ENCODE measurements around the gene CFTR.

DNA sequence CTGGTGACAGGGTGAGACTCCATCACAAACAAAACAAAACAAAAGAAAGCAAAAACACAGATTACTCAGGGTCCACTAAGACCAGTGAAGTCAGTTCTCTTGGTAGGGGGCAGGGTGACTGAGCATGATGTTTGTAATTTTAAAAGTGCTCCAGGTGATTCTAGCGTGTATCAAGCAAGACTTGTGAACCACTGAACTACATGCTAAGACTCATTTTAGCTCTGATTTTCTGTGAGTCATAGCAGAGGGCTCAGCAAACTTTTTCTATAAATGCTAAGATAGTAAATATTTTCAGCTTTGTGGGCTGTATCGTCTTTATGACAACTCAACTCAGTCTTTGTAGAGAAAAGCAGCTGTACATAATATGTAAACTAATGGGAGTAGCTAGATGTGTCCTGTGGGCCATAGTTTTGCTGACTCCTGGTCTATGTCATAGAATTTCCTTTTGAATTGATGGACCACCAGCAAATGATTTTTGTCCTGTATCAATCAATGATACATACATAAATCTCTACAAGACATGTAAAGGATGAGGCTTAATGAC lies 141.3 kb downstream of the CFTR start:
- TF ChIP-seq, protein P1, sequence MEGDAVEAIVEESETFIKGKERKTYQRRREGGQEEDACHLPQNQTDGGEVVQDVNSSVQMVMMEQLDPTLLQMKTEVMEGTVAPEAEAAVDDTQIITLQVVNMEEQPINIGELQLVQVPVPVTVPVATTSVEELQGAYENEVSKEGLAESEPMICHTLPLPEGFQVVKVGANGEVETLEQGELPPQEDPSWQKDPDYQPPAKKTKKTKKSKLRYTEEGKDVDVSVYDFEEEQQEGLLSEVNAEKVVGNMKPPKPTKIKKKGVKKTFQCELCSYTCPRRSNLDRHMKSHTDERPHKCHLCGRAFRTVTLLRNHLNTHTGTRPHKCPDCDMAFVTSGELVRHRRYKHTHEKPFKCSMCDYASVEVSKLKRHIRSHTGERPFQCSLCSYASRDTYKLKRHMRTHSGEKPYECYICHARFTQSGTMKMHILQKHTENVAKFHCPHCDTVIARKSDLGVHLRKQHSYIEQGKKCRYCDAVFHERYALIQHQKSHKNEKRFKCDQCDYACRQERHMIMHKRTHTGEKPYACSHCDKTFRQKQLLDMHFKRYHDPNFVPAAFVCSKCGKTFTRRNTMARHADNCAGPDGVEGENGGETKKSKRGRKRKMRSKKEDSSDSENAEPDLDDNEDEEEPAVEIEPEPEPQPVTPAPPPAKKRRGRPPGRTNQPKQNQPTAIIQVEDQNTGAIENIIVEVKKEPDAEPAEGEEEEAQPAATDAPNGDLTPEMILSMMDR (IDR thresholded peaks at IDR 0.05) = no peak
- TF ChIP-seq POLR2A (IDR thresholded peaks at IDR 0.05; ENCODE audit: low read depth) = no peak

All from esophagus muscularis mucosa (tissue), 3 donors.